T-helper 1 cell (primary cell): ENCODE data around the gene CHST3.
"Not testable (repeated sequence)": the region's sequence is repeated elsewhere in the genome, so short reads cannot be mapped to it uniquely, and the experiment has no call there.

Experiments used
- DNase-seq, 5 donors: peaks; one replicate each; pipeline ENCODE4 v3.0.0-alpha.2; 2012 to 2020

CHST3 gene

GRCh38 chr10:72013202-72013945 lies 49.2 kb downstream of the CHST3 start:
- DNase-seq = no peak

DNA sequence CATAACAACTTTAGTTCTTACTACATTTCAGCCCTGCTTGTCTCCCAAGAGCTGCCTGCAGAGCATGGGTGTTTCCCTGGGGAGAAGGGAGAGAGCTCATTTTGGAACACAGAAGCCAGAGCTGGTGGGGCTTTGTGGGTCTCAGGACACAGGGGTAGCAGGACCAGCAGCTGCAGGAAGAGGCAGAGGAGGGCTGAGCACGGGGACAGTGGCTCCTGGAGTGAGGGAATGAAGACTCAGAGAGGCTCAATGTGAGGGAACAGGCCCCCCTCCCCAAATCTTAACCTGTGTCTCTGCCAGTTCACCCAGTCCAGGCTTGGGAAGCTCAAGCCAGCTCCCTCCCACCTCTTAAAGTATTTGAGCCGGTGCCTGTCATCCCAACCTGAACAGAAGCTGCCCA lies 50.0 kb downstream of the CHST3 start:
- no peak for DNase-seq

GRCh38 chr10:72014785-72015480 lies 50.7 kb downstream of the CHST3 start:
- no peak for DNase-seq

DNA sequence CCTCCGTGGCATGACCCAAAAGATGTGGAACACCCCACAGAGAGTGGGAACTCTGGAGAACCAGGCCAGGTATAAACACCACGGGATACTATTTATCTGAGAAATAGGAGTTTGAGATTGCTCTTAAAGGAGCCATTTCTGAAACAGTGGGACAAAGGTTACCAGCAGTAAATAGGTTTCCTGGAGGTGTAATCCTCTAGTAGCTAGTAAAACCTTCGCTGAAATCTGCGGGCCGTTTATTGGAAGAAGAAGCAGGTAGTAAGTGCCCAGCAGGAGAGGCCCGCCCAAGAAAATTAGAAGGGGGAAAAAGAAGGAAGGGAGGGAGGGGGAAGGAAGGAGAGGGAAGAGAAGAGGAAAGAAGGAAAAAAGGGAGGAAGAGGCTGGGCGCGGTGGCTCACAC lies 51.6 kb downstream of the CHST3 start:
- no peak for DNase-seq

GRCh38 chr10:72016608-72017300 lies 52.6 kb downstream of the CHST3 start:
- DNase-seq = no peak

GRCh38 chr10:72019085-72019876 lies 55.1 kb downstream of the CHST3 start:
- DNase-seq = no peak

DNA sequence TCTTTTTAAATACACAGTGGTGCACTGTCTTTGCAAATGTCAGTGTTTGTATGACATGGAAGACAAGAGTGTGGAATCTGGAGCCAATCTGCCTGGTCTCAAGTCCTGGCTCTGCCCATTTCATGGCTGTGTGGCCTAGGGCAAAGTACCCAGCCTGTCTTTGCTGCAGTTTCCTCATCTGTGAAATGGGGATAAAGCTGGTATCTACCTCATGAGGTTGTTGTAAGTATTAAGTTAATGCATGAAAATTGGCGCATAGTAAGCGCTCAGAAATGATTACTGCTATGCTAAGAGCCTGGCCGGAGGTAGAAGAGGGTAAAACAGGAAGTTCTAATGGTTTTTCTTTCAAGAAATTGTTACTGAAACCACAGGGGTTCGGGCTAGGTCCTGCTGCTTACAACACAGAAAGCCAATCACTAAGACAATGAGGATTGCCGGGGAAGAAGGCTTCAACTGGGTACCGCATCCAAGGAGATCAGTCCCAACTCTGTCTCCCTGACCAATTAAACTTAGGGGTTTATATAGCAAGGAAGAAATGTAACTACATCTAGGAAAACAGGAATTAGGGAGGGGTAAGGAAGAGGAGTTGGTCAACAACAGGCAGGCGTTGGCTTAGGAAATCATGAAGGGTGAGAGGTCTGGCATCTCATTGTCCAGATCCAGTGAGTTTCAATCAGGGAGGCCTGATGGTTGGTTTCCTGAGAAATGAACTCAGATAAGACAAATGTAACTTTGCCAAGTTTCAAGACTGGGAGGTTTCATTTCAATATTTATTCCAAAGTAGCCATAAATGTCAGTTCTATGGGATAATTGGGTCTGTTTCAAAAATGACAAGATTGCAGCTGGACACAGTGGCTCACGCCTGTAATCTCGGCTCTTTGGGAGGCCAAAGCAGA lies 57.0 kb downstream of the CHST3 start:
- DNase-seq = no peak

DNA sequence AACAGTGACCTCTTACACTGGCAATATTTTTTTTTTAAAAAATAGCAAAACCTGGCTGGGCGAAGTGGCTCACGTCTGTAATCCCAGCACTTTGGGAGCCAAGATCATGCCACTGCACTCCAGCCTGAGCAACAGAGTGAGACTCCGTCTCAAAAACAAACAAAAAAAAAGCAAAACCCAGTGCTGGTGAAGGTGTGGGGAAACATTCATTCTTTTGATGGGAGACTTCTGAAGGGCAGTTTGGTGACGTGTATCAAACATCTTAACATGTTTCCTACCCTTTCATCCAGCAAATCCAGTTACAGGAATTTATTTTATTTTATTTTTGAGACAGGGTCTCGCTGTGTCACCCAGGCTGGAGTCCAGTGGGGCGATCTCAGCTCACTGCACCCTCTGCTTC lies 58.0 kb downstream of the CHST3 start:
- no peak for DNase-seq

DNA sequence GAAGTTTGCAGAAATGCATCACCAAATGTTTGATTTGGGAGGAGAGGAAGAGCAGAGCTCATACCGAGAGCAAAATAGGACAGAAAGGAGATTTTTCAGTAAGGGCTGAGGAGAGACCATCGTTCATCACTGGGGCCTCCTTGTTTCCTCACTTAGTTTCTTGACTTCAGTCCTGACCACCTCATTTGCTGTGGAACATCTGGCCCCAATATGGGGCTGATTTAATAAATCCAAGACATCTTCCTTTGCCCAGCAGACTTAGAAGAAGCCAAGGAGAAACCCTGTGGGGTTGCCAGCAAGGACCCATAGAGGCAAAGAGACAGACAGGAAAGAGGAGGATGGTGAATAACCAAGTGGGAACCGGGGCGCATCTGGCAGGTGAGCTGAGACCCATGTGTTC lies 60.4 kb downstream of the CHST3 start:
- DNase-seq = no peak

DNA sequence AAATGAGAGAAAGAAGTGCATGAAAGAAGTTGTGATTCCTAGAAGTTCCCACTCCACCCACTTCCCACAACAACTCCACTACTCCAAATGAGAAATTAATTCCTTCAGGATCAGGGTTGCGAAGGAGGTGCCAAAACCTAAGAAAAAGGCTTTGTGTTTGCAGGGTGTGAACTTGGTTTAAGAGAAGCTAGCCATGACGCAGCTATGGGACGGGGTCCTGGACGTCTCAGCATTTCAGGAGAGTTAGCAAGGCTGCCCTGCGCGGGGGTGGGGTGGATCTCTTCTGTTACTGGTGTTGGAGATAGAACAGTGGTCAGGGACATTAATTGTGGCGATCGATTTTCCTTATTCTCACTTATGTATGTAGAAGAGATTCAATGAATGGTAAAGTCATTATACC lies 61.2 kb downstream of the CHST3 start:
- DNase-seq = no peak

- DNase-seq = no peak
Measured at GRCh38 chr10:72025832-72026231, 61.6 kb downstream of the CHST3 start.

DNA sequence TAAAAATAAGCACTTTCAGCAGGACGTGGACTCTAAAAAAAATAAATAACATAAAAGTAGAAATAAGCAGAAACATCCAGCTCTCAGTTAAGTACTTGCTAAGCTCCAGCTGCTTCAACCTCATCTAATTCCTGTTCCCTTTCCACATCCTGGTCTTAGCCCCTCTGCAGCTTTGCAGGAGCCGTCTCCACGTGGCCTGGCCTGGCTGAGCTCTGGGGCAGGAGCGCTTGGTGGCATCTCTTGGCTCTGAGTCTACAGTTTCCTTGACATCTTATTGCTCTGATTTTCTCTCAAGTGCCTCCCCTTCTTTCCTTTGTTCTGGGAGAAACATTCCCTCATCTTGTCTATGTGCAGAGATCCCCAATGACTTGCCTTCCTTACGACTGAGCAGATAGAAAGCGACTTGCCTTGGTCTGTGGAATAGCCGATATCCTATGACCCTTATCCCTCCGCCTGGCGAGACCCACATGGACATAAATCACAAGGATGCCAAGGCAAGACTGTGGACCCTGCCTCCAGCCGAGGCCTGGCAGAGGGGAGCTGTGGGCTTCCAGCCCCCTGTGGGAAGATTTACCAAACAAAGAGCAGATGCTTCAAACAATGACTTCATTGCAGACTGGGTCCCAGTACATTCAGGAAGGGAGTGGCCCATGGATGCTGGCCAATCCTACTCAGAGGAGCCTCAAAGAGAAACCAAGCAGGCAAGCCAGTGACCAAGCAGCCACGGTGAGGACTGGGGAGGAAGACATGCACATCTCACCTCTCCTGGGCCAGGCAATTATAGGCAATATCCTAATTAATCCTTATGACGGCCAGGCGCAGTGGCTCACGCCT lies 62.3 kb downstream of the CHST3 start:
- no peak for DNase-seq

- no peak for DNase-seq
Measured at GRCh38 chr10:72027498-72027897, 63.3 kb downstream of the CHST3 start.

DNA sequence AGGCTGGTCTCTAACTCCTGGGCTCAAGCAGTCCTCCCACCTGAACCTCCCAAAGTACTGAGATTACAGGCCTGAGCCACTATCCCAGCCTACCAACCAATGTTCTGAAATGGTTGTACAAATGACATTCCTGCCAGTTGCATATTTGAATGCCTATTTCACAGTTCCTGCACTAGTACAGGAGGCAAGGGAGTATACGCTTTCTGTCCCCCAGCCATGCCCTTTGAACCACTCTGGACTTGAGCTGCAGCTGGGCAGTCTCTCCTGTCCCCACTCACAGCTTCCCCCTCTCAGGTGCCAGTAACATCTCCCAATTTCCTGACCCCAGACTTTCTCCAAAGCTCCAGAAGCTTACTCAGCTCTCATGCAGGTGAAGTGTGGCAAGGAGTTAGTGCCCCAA lies 65.2 kb downstream of the CHST3 start:
- no peak for DNase-seq

DNA sequence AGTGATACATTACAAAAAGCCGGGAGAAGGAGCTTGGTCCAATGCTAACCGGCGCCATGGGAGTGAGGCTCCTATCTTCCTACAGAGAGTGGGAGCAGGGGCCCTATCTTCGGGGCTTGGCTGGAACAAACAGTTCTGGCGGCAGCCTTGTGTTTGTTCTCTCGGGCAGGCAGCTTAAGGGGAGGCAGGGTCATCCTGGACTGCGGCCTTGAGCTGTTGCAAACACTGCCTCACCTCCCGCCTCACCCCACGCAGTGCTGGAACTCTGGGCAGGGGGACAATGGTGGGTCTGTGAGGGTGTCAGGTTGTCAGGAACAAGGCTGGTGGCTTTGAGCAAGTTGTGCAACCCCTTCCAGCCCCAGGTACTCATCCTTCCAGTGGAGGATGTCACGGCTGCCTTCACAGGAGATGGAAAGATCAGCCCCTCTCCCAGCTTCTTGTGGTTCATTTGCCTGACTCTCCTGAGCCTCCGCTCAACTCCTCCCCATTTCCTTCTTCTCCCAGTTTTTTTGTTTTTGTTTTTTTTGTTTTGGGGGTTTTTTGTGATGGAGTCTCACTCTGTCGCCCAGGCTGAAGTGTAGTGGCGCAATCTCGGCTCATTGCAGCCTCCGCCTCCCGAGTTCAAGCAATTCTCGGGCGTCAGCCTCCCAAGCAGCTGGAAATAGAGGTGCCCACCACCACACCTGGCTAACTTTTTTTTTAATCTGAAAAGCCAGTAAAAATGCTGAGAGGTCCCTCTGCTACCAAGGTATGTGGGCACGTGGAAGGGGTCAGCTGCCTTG lies 66.8 kb downstream of the CHST3 start:
- no peak for DNase-seq

- no peak for DNase-seq
Measured at GRCh38 chr10:72031706-72032105, 67.5 kb downstream of the CHST3 start.

GRCh38 chr10:72032409-72033162 lies 68.4 kb downstream of the CHST3 start:
- not testable (repeated sequence) for DNase-seq

DNA sequence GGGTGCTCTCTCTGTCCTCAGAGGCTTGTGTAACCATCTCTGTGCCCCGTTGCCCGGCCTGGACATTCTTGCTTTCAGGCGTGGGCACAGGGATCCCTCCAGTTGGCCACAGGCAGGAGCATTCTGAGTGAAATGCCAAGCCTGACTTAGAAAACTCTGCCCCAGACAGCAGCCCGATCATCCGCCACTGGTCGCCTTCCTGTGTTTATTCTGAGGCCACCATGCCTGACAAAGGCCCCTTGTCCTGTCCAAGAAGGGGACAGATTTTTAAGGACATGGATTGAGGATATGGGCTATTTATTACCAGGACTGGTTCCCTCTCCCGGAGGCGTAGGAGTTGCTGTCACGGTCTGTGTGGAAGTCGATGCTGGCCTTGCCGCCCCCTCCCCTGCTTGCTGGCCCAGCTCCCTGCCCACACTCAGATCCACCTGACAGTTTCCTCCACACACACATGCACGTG lies 69.9 kb downstream of the CHST3 start:
- no peak for DNase-seq

GRCh38 chr10:72034761-72035160 lies 70.6 kb downstream of the CHST3 start:
- no peak for DNase-seq
